ENCODE data around the gene MYO5B. TPM values are rescaled to one million over a fixed set of nuclear protein-coding genes. Genes with fewer than 3 reads are reported as not detected.

MYO5B gene
- total RNA-seq, 2 experiments from 2014 or later: 0.18 to 0.23 TPM

- CTCF ChIA-PET: interaction anchor here (1.4 kb wide), 1 partner anchor 59 kb away, joined by 3 read pairs; no protein-coding TSS in a partner anchor
Measured at GRCh38 chr18:49931179-49931578, 263.8 kb downstream of the MYO5B start.

GRCh38 chr18:49926106-49926745 lies 268.7 kb downstream of the MYO5B start:
- ChIA-PET CTCF (no interaction called here), POLR2A (no interaction called here)
- H3K4me1 Mint-ChIP-seq: no peaks in the 10 kb centered on the region
- DNase-seq (no peak), ATAC-seq (no peak)
- H3K27me3 Mint-ChIP-seq: peaks cover 10% of the 10 kb centered on the region
- no peaks in the 10 kb centered on the region for H3K36me3 Mint-ChIP-seq (ENCODE audit: low read depth)
- no peak overlapping the region for H3K4me3 Mint-ChIP-seq
- intact Hi-C loops (cut with DNase I, micrococcal nuclease): no loop called here
- H3K9me3 Mint-ChIP-seq (ENCODE audit: low read depth): no peaks in the 10 kb centered on the region
- H3K27ac Mint-ChIP-seq: no peak overlapping the region

More at GRCh38 chr18:49931179-49931578, 263.8 kb downstream of the MYO5B start:
- H3K4me3 Mint-ChIP-seq: no peak overlapping the region
- H3K9me3 Mint-ChIP-seq (ENCODE audit: low read depth): no peaks in the 10 kb centered on the region
- POLR2A ChIA-PET: no interaction called here
- H3K27me3 Mint-ChIP-seq: peaks cover 6% of the 10 kb centered on the region
- H3K4me1 Mint-ChIP-seq: peaks cover 19% of the 10 kb centered on the region
- DNase-seq (no peak), ATAC-seq (no peak)
- no peaks in the 10 kb centered on the region for H3K36me3 Mint-ChIP-seq (ENCODE audit: low read depth)
- no peak overlapping the region for H3K27ac Mint-ChIP-seq
- intact Hi-C loops (cut with DNase I, micrococcal nuclease): no loop called here

DNA sequence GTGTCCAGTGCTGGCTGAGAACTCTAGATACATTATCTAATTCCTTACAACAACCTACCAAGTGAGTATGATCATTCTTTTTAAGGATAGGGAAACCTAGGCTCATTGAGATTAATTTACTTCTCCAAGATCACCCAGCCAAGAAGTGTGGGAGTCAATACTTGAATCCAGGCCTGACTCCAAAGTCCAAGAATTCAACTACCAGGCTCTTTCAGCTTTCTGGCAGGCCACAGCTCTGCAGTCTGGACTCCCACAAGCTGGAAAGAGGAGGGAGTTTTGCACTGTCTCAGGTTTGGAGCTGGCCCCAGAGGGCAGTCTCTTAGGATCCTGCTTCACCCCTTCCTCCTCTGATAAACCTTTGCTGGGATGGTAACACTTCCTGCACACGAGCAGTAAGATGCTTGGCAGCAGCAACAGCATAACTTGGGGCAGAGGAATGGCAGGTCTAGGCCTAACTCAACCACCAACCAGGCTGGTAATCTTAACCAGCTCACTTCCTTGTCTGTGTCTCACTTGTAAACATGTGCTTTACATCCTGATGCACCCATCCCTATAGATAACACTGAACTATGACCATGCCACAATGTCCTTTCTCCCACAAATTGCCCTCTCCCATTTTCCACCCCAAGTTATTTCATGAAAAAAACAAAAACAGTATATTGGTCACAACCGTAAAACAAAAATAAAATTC lies 270.5 kb downstream of the MYO5B start:
- no peaks in the 10 kb centered on the region for H3K9me3 Mint-ChIP-seq (ENCODE audit: low read depth)
- no peak overlapping the region for H3K4me3 Mint-ChIP-seq
- no peaks in the 10 kb centered on the region for H3K36me3 Mint-ChIP-seq (ENCODE audit: low read depth)
- intact Hi-C loops (cut with DNase I, micrococcal nuclease): no loop called here
- no peaks in the 10 kb centered on the region for H3K4me1 Mint-ChIP-seq
- ChIA-PET CTCF (interaction anchor here (0.7 kb wide), 1 partner anchor 167 kb away, joined by 3 read pairs; no protein-coding TSS in a partner anchor), POLR2A (no interaction called here)
- H3K27ac Mint-ChIP-seq: no peak overlapping the region
- H3K27me3 Mint-ChIP-seq: peaks cover 14% of the 10 kb centered on the region
- DNase-seq (no peak), ATAC-seq (no peak)

DNA sequence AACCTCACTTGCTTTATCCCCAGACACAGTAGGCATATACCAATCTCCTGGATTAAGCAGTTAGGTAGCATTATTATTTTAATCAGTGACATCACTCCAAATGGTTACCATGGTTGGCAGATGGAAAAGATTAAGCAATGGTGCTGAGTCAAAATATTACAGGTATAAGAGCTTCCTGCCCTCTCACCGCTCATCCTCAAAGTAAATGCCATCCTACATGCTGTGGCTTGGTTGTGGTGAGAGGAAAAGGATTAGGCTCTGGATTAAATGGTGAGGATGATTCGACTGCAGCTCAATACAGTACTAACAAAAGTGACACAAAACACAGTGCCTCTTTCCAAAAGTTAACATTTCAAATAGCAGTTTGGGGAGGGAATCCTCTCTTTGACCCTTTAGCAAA lies 272.7 kb downstream of the MYO5B start:
- intact Hi-C loops (cut with DNase I, micrococcal nuclease): no loop called here
- Mint-ChIP-seq H3K27ac (no peak overlapping the region), H3K4me1 (no peaks in the 10 kb centered on the region), H3K36me3 (ENCODE audit: low read depth) (no peaks in the 10 kb centered on the region), H3K9me3 (ENCODE audit: low read depth) (no peaks in the 10 kb centered on the region), H3K4me3 (no peak overlapping the region), H3K27me3 (peaks cover 21% of the 10 kb centered on the region)
- no peak for ATAC-seq
- POLR2A ChIA-PET: no interaction called here
- CTCF ChIA-PET: interaction anchor here (1.3 kb wide), 1 partner anchor 139 kb away, joined by 4 read pairs; no protein-coding TSS in a partner anchor
- no peak for DNase-seq

DNA sequence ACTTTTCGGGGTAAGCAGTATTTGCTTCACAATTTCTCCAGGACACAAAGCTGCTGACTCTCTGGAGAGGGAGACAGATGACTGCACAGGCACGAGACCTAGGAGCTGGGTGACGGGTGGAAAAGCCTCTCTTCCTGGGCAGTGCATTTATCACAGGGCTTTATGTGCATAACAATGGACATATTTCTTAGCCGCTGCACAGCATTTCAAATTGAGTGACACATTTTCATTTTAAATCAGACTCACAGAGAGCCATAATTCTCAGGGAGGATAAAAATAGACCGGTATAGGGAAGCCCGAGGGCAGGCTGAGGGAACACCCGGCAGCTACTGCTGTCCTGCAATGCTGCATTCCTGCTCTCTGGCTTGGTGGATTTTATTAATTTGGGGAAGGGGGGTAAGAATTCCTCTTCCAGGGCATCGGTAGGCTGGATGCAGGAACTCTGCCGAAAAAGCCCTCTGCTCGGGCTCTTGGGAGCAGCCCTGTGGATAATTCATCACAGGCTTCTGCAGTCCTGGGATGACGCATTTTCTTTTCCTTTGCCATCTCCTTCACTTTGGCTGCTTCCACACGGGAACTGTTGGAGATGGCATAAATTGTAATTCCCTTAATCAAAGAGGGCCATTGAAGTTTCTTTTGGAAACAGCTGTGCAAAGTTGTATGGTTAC lies 273.5 kb downstream of the MYO5B start:
- no peaks in the 10 kb centered on the region for H3K9me3 Mint-ChIP-seq (ENCODE audit: low read depth)
- ATAC-seq (no peak), DNase-seq (no peak)
- ChIA-PET CTCF (interaction anchor here (1.3 kb wide), 1 partner anchor 139 kb away, joined by 4 read pairs; no protein-coding TSS in a partner anchor), POLR2A (no interaction called here)
- intact Hi-C loops (cut with DNase I, micrococcal nuclease): no loop called here
- no peaks in the 10 kb centered on the region for H3K36me3 Mint-ChIP-seq (ENCODE audit: low read depth)
- peaks cover 19% of the 10 kb centered on the region for H3K27me3 Mint-ChIP-seq
- no peak overlapping the region for H3K4me3 Mint-ChIP-seq
- no peaks in the 10 kb centered on the region for H3K4me1 Mint-ChIP-seq
- H3K27ac Mint-ChIP-seq: no peak overlapping the region

- H3K9me3 Mint-ChIP-seq (ENCODE audit: low read depth): no peaks in the 10 kb centered on the region
- intact Hi-C loops (cut with DNase I, micrococcal nuclease): no loop called here
- H3K36me3 Mint-ChIP-seq (ENCODE audit: low read depth): no peaks in the 10 kb centered on the region
- H3K27ac Mint-ChIP-seq: no peak overlapping the region
- CTCF ChIA-PET: no interaction called here
- no peak for ATAC-seq
- peaks cover 15% of the 10 kb centered on the region for H3K27me3 Mint-ChIP-seq
- no peaks in the 10 kb centered on the region for H3K4me1 Mint-ChIP-seq
- no peak overlapping the region for H3K4me3 Mint-ChIP-seq
- DNase-seq: no peak
- POLR2A ChIA-PET: no interaction called here
Measured at GRCh38 chr18:49920731-49921130, 274.2 kb downstream of the MYO5B start.

- DNase-seq: no peak
- ATAC-seq: no peak
- Mint-ChIP-seq H3K4me1 (no peaks in the 10 kb centered on the region), H3K9me3 (ENCODE audit: low read depth) (no peaks in the 10 kb centered on the region), H3K27me3 (peaks cover 14% of the 10 kb centered on the region), H3K36me3 (ENCODE audit: low read depth) (no peaks in the 10 kb centered on the region), H3K27ac (no peak overlapping the region), H3K4me3 (no peak overlapping the region)
- POLR2A ChIA-PET: no interaction called here
- CTCF ChIA-PET: no interaction called here
- intact Hi-C loops (cut with DNase I, micrococcal nuclease): no loop called here
Measured at GRCh38 chr18:49917742-49918141, 277.2 kb downstream of the MYO5B start.

GRCh38 chr18:49915352-49915751 lies 279.6 kb downstream of the MYO5B start:
- POLR2A ChIA-PET: no interaction called here
- ATAC-seq: no peak
- Mint-ChIP-seq H3K4me3 (no peak overlapping the region), H3K4me1 (no peaks in the 10 kb centered on the region), H3K36me3 (ENCODE audit: low read depth) (no peaks in the 10 kb centered on the region), H3K9me3 (ENCODE audit: low read depth) (peaks cover 2% of the 10 kb centered on the region), H3K27me3 (peaks cover 9% of the 10 kb centered on the region), H3K27ac (no peak overlapping the region)
- DNase-seq: no peak
- CTCF ChIA-PET: no interaction called here
- intact Hi-C loops (cut with DNase I, micrococcal nuclease): no loop called here

DNA sequence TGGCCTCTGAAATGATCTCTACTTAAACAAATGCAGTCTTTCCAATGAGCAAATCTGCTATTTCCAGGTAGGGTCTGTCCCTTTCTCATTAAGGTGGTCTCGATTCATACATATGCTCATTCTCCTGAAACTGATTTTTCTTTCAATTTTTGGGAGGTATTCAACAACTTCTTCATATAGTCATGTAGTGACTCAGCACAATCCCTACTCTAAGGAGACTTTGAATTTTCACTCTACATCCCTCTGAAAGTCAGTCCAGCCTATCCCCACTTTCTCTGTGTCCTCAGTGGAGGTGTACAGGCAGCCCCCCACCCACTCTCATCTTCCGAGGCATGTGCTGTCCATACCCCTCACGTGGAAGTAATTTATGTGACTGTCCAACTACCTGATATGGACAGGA lies 281.7 kb downstream of the MYO5B start:
- CTCF ChIA-PET: interaction anchor here (0.6 kb wide), 1 partner anchor 71 kb away, joined by 3 read pairs; no protein-coding TSS in a partner anchor
- Mint-ChIP-seq H3K4me1 (no peaks in the 10 kb centered on the region), H3K36me3 (ENCODE audit: low read depth) (no peaks in the 10 kb centered on the region), H3K4me3 (no peak overlapping the region), H3K9me3 (ENCODE audit: low read depth) (peaks cover 2% of the 10 kb centered on the region), H3K27ac (no peak overlapping the region), H3K27me3 (peaks cover 8% of the 10 kb centered on the region)
- POLR2A ChIA-PET: no interaction called here
- DNase-seq: no peak
- intact Hi-C loops (cut with DNase I, micrococcal nuclease): no loop called here
- ATAC-seq: no peak

- Mint-ChIP-seq H3K4me3 (no peak overlapping the region), H3K27ac (no peak overlapping the region), H3K4me1 (no peaks in the 10 kb centered on the region), H3K27me3 (peaks cover 4% of the 10 kb centered on the region), H3K36me3 (ENCODE audit: low read depth) (no peaks in the 10 kb centered on the region), H3K9me3 (ENCODE audit: low read depth) (peaks cover 2% of the 10 kb centered on the region)
- ATAC-seq: no peak
- intact Hi-C loops (cut with DNase I, micrococcal nuclease): no loop called here
- ChIA-PET POLR2A (no interaction called here), CTCF (no interaction called here)
- no peak for DNase-seq
Measured at GRCh38 chr18:49911427-49911826, 283.5 kb downstream of the MYO5B start.

DNA sequence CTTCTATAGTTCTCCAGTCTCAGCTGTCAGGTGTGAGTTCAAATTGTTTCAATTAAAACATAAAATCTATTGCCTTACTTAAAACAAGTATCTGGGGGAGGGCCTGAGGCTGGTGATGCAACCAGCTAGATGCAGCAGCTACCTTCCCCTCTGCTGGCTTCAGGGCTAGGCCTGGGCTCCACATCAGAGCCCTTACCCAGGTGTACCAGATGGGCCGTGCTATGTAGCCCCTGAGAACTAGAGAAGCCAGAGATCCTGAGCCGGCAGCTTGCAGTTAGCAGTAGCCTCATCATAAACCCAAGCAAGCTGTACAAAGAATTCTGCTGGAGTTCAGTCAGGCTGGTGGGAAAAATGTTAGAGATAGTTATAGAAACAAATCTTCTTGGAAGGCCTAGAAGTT lies 284.0 kb downstream of the MYO5B start:
- POLR2A ChIA-PET: no interaction called here
- Mint-ChIP-seq H3K4me3 (no peak overlapping the region), H3K27me3 (peaks cover 4% of the 10 kb centered on the region), H3K36me3 (ENCODE audit: low read depth) (no peaks in the 10 kb centered on the region), H3K4me1 (no peaks in the 10 kb centered on the region), H3K27ac (no peak overlapping the region), H3K9me3 (ENCODE audit: low read depth) (peaks cover 2% of the 10 kb centered on the region)
- DNase-seq: no peak
- no peak for ATAC-seq
- intact Hi-C loops (cut with DNase I, micrococcal nuclease): no loop called here
- CTCF ChIA-PET: no interaction called here

DNA sequence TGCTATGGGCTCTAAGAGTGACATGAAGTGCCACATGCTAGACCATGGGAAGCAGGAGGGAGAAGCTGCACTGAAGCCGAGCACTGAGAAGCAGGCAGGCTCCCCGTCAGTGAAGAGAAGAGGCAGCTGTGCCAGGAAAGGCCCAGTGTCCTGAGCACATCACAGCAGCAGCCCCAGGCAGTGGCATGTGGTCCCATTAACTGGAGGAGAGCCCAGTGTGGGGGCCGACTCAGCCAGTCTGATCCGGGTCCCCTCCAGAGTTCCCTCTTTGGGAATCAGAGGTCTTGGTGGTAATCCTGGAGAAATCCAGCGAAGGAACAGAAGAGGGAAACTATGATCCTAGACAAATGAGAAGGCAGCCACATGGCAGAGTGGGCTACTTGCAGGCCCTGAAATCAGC lies 284.9 kb downstream of the MYO5B start:
- Mint-ChIP-seq H3K4me1 (peaks cover 3% of the 10 kb centered on the region), H3K36me3 (ENCODE audit: low read depth) (no peaks in the 10 kb centered on the region), H3K27ac (no peak overlapping the region), H3K4me3 (no peak overlapping the region), H3K9me3 (ENCODE audit: low read depth) (peaks cover 2% of the 10 kb centered on the region), H3K27me3 (peaks cover 3% of the 10 kb centered on the region)
- POLR2A ChIA-PET: no interaction called here
- CTCF ChIA-PET: interaction anchor here (0.5 kb wide), 1 partner anchor 19 kb away, joined by 3 read pairs; no protein-coding TSS in a partner anchor
- DNase-seq (no peak), ATAC-seq (no peak)
- intact Hi-C loops (cut with DNase I, micrococcal nuclease): no loop called here

Data from activated CD4-positive, alpha-beta T cell treated with anti-CD3 and anti-CD28 coated beads for 36 hours (primary cell).